Endothelial cell of umbilical vein (primary cell): ENCODE results near the gene TRIP13. TPM values are rescaled to one million over a fixed set of nuclear protein-coding genes. Genes with fewer than 3 reads are reported as not detected.

Experiments used
- BruUV-seq: library from RNA; stranded (reverse); fragments of 400-500 nt; replicated peaks from 2 replicates; lab custom pipeline; 2021; lab: Mats Ljungman, UMichigan
- CTCF ChIA-PET: fragments of 300-600, 350-600 bp; sonication (Branson Sonifier 250); formaldehyde crosslinking; loops from one replicate; lab custom pipeline; 2021; ENCODE audit warnings: antibody characterized with exemption, inconsistent platforms; lab: Charles Lee
- POLR2A ChIA-PET: fragments of 300-600, 350-600 bp; sonication (Branson Sonifier 250); formaldehyde crosslinking; loops from one replicate; lab custom pipeline; 2021; ENCODE audit warnings: antibody characterized with exemption, inconsistent platforms; lab: Charles Lee
- DNase-seq: peaks from one replicate; pipeline ENCODE4 v3.0.0-alpha.2; 2011; ENCODE audit warnings: low read depth, low spot score
- FAIRE-seq: peaks from 2 replicates; lab custom pipeline; 2011; peaks lifted over from hg19 to GRCh38; lab: Jason Lieb, UNC
- H2AFZ ChIP-seq: 2 replicates; pipeline ENCODE4 v1.6.0; 2012; ENCODE audit warnings: low read depth, low read length, control low read depth, inconsistent platforms
- H3K27ac ChIP-seq: 2 replicates; pipeline ENCODE4 v1.5.1; 2011; ENCODE audit warnings: low read depth, mild to moderate bottlenecking, control low read depth, low read length, moderate library complexity; ENCODE audit not compliant: insufficient read depth
- H3K27me3 ChIP-seq, 2 experiments: 2 replicates each; pipeline versions ENCODE4 v1.6.0 to v1.6.1; 2011; ENCODE audit warnings: low read length in 2 of 2, mixed read lengths in 1 of 2; ENCODE audit not compliant: control insufficient read depth in 2 of 2, insufficient read depth in 2 of 2
- H3K36me3 ChIP-seq, 2 experiments: 2 replicates in 1 of 2; 3 replicates in 1 of 2; pipeline ENCODE4 v1.5.1; 2011; ENCODE audit warnings: low read length in 2 of 2, mild to moderate bottlenecking in 1 of 2, moderate library complexity in 1 of 2; ENCODE audit not compliant: control insufficient read depth in 2 of 2, insufficient read depth in 2 of 2; ENCODE audit errors: extremely low read depth in 1 of 2
- H3K4me1 ChIP-seq: 3 replicates; pipeline ENCODE4 v1.5.1; 2011; ENCODE audit warnings: mild to moderate bottlenecking, low read length; ENCODE audit not compliant: control insufficient read depth, insufficient read depth; ENCODE audit errors: extremely low read depth
- H3K4me2 ChIP-seq: 2 replicates; pipeline ENCODE4 v1.6.1; 2011; ENCODE audit warnings: low read length, control low read depth, mixed read lengths; ENCODE audit not compliant: insufficient read depth
- H3K4me3 ChIP-seq, 3 experiments: fragments of 200-600 bp in 1 of 3; sonication (generic), shearing (Covaris generic) in 1 of 3; replicated peaks in 1 of 3; 2 replicates each; pipeline ENCODE4 v1.5.1; 2011 to 2016; ENCODE audit warnings: control low read depth in 3 of 3, low read length in 3 of 3, mild to moderate bottlenecking in 2 of 3, inconsistent platforms in 1 of 3, low read depth in 1 of 3, moderate library complexity in 1 of 3; ENCODE audit not compliant: insufficient read depth in 1 of 3
- H3K79me2 ChIP-seq: 2 replicates; pipeline ENCODE4 v1.6.0; 2012; ENCODE audit warnings: low read length, inconsistent platforms; ENCODE audit not compliant: control insufficient read depth, insufficient read depth
- H3K9ac ChIP-seq: replicated peaks from 2 replicates; pipeline ENCODE3; 2011; ENCODE audit warnings: low read length, control low read depth; ENCODE audit not compliant: insufficient read depth; ENCODE audit errors: extremely low read depth
- H3K9me1 ChIP-seq: replicated peaks from 3 replicates; pipeline ENCODE4 v1.6.0; 2011; ENCODE audit warnings: mild to moderate bottlenecking, low read length; ENCODE audit not compliant: control insufficient read depth, insufficient read depth; ENCODE audit errors: extremely low read depth
- H3K9me3 ChIP-seq: replicated peaks from 2 replicates; pipeline ENCODE4 v1.5.1; 2012; ENCODE audit warnings: low read length, inconsistent platforms; ENCODE audit not compliant: control insufficient read depth, insufficient read depth
- H4K20me1 ChIP-seq: replicated peaks from 2 replicates; pipeline ENCODE3; 2011; ENCODE audit warnings: mild to moderate bottlenecking, low read length; ENCODE audit not compliant: control insufficient read depth, insufficient read depth; ENCODE audit errors: extremely low read depth
- EZH2 ChIP-seq: IDR thresholded peaks from 2 replicates; pipeline ENCODE4 v1.6.1; 2012; ENCODE audit warnings: borderline replicate concordance, low read depth, mild to moderate bottlenecking, moderate library complexity, low read length, inconsistent platforms; ENCODE audit not compliant: severe bottlenecking
- FOS ChIP-seq: IDR thresholded peaks from 2 replicates; pipeline ENCODE4 v1.6.1; 2011; ENCODE audit warnings: mild to moderate bottlenecking, low read length, moderate library complexity, borderline replicate concordance; ENCODE audit not compliant: insufficient read depth
- GATA2 ChIP-seq: IDR thresholded peaks from 2 replicates; pipeline ENCODE4 v1.7.0; 2011; ENCODE audit warnings: low read depth, mild to moderate bottlenecking, moderate library complexity, mixed read lengths, low read length; ENCODE audit not compliant: insufficient read length, insufficient read depth
- JUN ChIP-seq: IDR thresholded peaks from 2 replicates; pipeline ENCODE4 v1.6.1; 2011; ENCODE audit warnings: borderline replicate concordance, low read depth; ENCODE audit not compliant: insufficient read length, insufficient read depth
- MYC ChIP-seq: IDR thresholded peaks from one replicate; pipeline ENCODE4 v1.6.1; 2011; ENCODE audit warnings: mild to moderate bottlenecking, low read depth, low read length
- POLR2A ChIP-seq: IDR thresholded peaks from 2 replicates; pipeline ENCODE4 v1.6.1; 2012; ENCODE audit warnings: low read depth, mild to moderate bottlenecking, control low read depth, low read length
- POLR2AphosphoS5 ChIP-seq: IDR thresholded peaks from 2 replicates; pipeline ENCODE4 v1.6.1; 2012; ENCODE audit warnings: low read depth, mild to moderate bottlenecking, control low read depth, low read length, moderate library complexity; ENCODE audit not compliant: insufficient read depth
- dilution Hi-C: fragments of 300-500 bp; cut with MboI; formaldehyde crosslinking; loops from one replicate; pipeline ENCODE4 v1.15.0; 2019; ENCODE audit warnings: low sequenced_read_pairs; ENCODE audit not compliant: extremely low pct_ligation_motif_present
- intact Hi-C: fragments of 100-400 bp; cut with micrococcal nuclease; formaldehyde crosslinking; loops from one replicate; pipeline ENCODE4 v1.10.0; 2022
- polyA plus RNA-seq, 4 experiments: library from polyadenylated mRNA; depleted of rRNA in 3 of 4; stranded (reverse) in 3 of 4; unstranded in 1 of 4; fragments of >200 nt; gene quantifications; 2 replicates each; pipeline versions ENCODE4 v1.2.1 to v1.2.3, GENCODE V29; 2011 to 2012; ENCODE audit warnings: missing spikeins in 1 of 4
- total RNA-seq: library from RNA; stranded (reverse); gene quantifications from 2 replicates; pipeline ENCODE4 v1.2.3, GENCODE V29; 2021
- TF ChIP-seq, protein P1 (sequence below): IDR thresholded peaks from 2 replicates; pipeline ENCODE4 v1.6.1; 2011; ENCODE audit not compliant: insufficient read depth, insufficient read length
- TF ChIP-seq, protein P2 (sequence below), 2 donors: IDR thresholded peaks; 1 replicate in 1 of 2; 2 replicates in 1 of 2; pipeline ENCODE4 v1.5.1; 2011; ENCODE audit warnings: low read length in 2 of 2, mild to moderate bottlenecking in 2 of 2, moderate library complexity in 2 of 2, control low read depth in 1 of 2, inconsistent platforms in 1 of 2, low read depth in 1 of 2; ENCODE audit not compliant: insufficient read depth in 1 of 2; ENCODE audit errors: extremely low read depth in 1 of 2

The TRIP13 gene
- total and polyA plus RNA-seq, 2 donors (not counting 3 experiments of a cell fraction or from before 2014, with no cell fraction given) = 17.4 to 39.0 TPM

DNA sequence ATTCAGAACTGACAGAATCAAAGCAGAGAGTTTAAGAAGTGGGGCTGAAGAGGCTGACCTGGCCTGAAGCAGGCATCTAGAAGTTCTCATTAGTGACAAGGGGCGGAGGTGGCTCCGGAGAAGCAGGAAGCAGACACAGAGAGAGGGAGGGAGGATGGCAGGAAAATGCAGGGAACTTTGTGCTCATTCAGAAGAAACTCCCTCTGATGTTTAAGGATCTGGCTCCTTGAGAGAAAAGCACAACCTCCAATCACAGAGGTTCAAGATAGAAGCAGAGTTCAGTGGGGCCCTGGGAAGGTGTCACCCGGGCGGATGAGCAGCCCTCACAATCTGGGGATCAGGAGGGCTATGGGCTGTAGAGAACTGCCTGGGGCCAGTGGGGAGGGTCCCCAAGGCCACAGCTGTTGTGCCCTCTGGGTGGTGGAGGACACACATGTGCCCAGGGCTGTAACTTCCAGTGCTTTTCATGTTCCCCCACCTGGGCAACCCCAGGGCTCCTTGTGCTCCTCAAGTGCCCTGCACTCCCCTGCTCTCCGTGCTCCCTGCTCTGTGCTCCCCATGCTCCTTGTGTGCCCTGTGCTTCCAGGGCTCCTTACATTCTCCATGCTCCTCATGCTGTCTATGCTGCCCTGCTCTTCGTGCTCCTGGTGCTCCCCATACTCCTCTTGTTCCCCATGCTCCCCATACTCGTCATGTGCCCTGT, 51.4 kb downstream of the TRIP13 start:
- Histone ChIP-seq H3K4me3 (no peak overlapping the region), H3K27me3 (peaks cover 14 to 19% of the 10 kb centered on the region in 2 experiments), H3K4me2 (no peak overlapping the region), H3K9me1 (no peaks in the 10 kb centered on the region), H3K4me1 (no peaks in the 10 kb centered on the region), H3K9me3 (no peaks in the 10 kb centered on the region), H3K79me2 (no peaks in the 10 kb centered on the region), H3K27ac (no peak overlapping the region), H4K20me1 (no peaks in the 10 kb centered on the region), H3K9ac (no peak overlapping the region), H3K36me3 (no peaks in the 10 kb centered on the region), H2AFZ (no peak overlapping the region)
- POLR2A ChIA-PET = no interaction called here
- no TSS peak for BruUV-seq
- TF ChIP-seq MYC (no peak), JUN (no peak), POLR2AphosphoS5 (no peak), FOS (no peak)
- intact Hi-C loops (no loop called here), dilution Hi-C loops (no loop called here)
- FAIRE-seq = no peak
- no peak for DNase-seq
- CTCF ChIA-PET = no interaction called here

DNA sequence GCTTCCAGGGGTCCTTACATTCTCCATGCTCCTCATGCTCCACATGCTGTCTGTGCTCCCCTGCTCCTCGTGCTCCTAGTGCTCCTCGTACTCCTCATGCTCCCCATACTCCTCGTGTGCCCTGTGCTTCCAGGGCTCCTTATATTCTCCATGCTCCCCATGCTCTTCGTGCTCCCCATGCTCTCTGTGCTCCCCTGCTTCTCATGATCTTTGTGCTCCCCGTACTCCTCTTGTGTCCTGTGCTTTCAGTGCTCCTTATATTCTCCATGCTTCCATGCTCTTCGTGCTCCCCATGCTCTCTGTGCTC, 51.9 kb downstream of the TRIP13 start:
- dilution Hi-C loops = no loop called here

More for the DNA sequence above, 51.9 kb downstream of the TRIP13 start:
- Histone ChIP-seq H3K9ac (no peak overlapping the region), H3K4me3 (no peak overlapping the region), H3K4me1 (no peaks in the 10 kb centered on the region), H4K20me1 (no peaks in the 10 kb centered on the region), H2AFZ (no peak overlapping the region), H3K9me3 (no peaks in the 10 kb centered on the region), H3K27me3 (peaks cover 14 to 19% of the 10 kb centered on the region in 2 experiments), H3K27ac (no peak overlapping the region), H3K79me2 (no peaks in the 10 kb centered on the region), H3K4me2 (no peak overlapping the region), H3K36me3 (no peaks in the 10 kb centered on the region), H3K9me1 (no peaks in the 10 kb centered on the region)
- DNase-seq (no peak), FAIRE-seq (no peak)
- no peak for TF ChIP-seq JUN
- no peak for TF ChIP-seq EZH2
- TF ChIP-seq, protein P1, sequence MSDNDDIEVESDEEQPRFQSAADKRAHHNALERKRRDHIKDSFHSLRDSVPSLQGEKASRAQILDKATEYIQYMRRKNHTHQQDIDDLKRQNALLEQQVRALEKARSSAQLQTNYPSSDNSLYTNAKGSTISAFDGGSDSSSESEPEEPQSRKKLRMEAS = no peak
- no peak for TF ChIP-seq POLR2AphosphoS5
- no peak for TF ChIP-seq FOS
- no peak for TF ChIP-seq GATA2
- TF ChIP-seq, protein P2, sequence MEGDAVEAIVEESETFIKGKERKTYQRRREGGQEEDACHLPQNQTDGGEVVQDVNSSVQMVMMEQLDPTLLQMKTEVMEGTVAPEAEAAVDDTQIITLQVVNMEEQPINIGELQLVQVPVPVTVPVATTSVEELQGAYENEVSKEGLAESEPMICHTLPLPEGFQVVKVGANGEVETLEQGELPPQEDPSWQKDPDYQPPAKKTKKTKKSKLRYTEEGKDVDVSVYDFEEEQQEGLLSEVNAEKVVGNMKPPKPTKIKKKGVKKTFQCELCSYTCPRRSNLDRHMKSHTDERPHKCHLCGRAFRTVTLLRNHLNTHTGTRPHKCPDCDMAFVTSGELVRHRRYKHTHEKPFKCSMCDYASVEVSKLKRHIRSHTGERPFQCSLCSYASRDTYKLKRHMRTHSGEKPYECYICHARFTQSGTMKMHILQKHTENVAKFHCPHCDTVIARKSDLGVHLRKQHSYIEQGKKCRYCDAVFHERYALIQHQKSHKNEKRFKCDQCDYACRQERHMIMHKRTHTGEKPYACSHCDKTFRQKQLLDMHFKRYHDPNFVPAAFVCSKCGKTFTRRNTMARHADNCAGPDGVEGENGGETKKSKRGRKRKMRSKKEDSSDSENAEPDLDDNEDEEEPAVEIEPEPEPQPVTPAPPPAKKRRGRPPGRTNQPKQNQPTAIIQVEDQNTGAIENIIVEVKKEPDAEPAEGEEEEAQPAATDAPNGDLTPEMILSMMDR (IDR thresholded peaks at IDR 0.05; ENCODE audit: extremely low read depth in 1 of 2, insufficient read depth in 1 of 2, low read depth in 1 of 2, low read length in 2 of 2) = no peak
- no peak for TF ChIP-seq POLR2A
- no peak for TF ChIP-seq MYC
- BruUV-seq = no TSS peak
- CTCF ChIA-PET = no interaction called here
- POLR2A ChIA-PET = no interaction called here
- intact Hi-C loops = no loop called here
